ENCODE results near the gene MYH7.

GRCh38 chr14:23481979-23482822 is 46.7 kb upstream of the MYH7 start:
- TF ChIP-seq CTCF (conservative IDR thresholded peaks at IDR 0.05; ENCODE audit: low read depth, low read length) (no peak), FOS (IDR thresholded peaks at IDR 0.05; ENCODE audit: low read depth, low read length) (no peak), ELK1 (IDR thresholded peaks at IDR 0.05; ENCODE audit: borderline replicate concordance, low read depth, low read length) (no peak), RCOR1 (IDR thresholded peaks at IDR 0.05; ENCODE audit: insufficient replicate concordance, low read length) (no peak), POLR2A (IDR thresholded peaks at IDR 0.05; ENCODE audit: low read depth, low read length) (no peak), MAFK (IDR thresholded peaks at IDR 0.05; ENCODE audit: low read depth, low read length) (no peak), RFX5 (IDR thresholded peaks at IDR 0.05; ENCODE audit: low read depth, low read length) (no peak), RAD21 (IDR thresholded peaks at IDR 0.05; ENCODE audit: low read length) (no peak), USF2 (IDR thresholded peaks at IDR 0.05; ENCODE audit: low read depth, low read length) (no peak), MAZ (IDR thresholded peaks at IDR 0.05; ENCODE audit: borderline replicate concordance, low read depth, low read length) (no peak), MXI1 (IDR thresholded peaks at IDR 0.05; ENCODE audit: borderline replicate concordance, low read depth, low read length) (no peak), CEBPB (IDR thresholded peaks at IDR 0.05; ENCODE audit: low read depth, low read length) (no peak)
